GM18517 (cell line): ENCODE data around the gene CDAN1.
"Not testable (repeated sequence)": the region's sequence is repeated elsewhere in the genome, so short reads cannot be mapped to it uniquely, and the experiment has no call there.

ENCODE experiments used
- ATAC-seq: cut with Tn5 transposase; IDR thresholded peaks from one replicate; pipeline ENCODE4 v1.9.1; 2021; ENCODE audit warnings: mild to moderate bottlenecking, moderate library complexity; ENCODE audit not compliant: unreplicated experiment

The CDAN1 gene

GRCh38 chr15:42712584-42712983 lies 24.3 kb downstream of the CDAN1 start:
- no peak for ATAC-seq

- no peak for ATAC-seq
These were observed 25.2 kb downstream of the CDAN1 start for GRCh38 chr15:42711746-42712145.

DNA sequence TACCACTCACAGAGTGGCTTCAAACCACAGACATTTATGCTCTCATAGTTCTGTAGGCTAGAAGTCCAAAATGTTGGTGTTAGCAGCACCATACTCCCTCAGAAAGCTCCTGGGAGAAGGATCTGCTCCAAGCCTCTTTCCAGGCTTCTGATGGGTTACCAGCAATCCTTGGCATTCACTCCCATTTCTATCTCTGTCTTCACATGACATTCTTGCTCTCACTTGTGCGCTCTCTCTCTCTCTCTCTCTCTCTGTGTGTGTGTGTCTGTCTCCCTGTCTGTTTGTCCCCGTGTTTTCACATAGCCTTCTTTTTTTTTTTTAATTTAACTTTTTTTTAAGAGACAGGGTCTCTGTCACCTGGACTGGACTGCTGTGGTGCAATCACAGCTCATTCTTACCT lies 26.3 kb downstream of the CDAN1 start:
- ATAC-seq: no peak

DNA sequence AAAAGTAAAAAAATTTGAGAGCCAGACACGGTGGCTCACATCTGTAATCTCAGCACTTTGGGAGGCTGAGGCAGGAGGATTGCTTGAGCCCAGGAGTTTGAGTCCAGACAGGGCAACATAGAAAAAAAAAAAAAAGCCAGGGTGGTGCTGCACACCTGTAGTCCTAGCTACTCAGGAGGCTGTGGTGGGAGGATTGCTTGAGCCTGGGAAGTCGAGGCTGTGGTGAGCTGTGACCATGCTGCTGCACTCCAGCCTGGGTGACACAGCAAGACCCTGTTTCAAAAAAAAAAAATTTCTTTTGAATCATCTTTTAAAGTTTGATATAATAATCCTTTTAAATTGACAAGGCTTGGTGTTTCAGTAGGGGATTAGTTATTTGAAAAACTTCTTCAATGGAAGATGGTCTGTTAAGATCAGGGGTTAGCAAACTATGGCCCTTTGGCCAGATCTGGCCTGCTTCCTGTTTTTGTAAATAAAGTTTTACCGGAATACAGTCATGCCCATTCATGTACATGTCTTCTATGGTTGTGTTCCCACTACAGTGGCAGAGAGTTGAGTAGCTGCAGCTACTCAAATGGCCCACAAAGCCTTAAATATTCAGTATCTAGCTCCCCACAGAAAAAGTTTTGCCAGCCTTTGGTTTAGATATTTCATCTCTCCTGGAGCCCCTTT lies 28.9 kb downstream of the CDAN1 start:
- no peak for ATAC-seq

DNA sequence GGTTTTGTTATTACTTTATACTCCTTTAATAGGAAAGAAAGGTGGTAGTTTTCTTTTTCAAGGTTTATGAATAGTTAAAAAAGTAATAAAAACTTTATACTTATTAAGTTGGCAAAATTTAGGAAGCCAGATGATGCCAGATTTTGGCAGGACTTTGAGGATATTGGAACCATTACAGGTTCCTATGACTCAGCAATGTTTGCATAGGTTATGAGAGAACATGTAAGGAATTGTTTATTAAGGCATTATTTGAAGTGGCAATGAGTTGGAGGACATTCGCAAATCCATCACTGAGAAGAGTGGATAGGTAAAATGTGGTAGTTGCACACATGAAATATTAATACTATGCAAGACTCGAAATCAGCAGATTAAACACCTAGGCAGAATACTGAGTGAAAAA lies 29.9 kb downstream of the CDAN1 start:
- no peak for ATAC-seq

DNA sequence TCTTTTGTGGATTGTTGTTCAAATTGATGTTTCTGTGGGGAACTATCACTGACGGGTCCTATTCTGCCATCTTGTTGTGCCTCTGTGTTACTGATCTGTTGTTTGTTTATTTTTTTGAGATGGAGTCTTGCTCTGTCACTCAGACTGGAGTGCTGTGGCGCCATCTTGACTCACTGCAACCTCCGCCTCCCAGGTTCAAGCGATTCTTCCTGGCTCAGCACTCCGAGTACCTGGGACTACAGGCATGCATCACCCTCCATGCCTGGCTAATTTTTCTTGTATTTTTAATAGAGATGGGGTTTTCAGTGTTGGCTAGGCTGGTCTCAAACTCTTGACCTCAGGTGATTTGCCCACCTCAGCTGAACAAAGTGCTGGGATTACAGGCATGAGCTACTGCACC lies 31.6 kb downstream of the CDAN1 start:
- ATAC-seq: no peak

DNA sequence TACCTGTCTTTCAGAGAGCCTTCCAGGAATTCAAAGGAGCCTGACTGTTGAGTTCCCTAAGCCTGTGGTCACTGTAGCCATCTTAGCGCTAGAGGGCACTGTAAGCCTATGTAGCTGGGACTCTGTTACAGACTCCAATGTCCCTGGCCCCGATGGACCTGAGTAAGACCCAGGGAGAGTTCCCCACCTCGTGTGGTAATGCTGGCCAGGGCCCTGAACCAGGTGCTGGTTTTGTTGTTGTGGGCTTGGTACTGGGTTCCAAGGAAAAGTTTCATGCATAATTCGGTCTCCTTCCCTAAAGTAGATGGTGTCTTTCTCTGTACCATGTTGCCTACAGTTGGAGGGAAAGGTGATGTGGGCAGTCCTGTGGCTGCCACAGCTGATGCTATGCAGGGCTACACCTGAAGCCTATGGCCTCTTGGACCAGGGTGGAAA lies 32.4 kb downstream of the CDAN1 start:
- no peak for ATAC-seq

DNA sequence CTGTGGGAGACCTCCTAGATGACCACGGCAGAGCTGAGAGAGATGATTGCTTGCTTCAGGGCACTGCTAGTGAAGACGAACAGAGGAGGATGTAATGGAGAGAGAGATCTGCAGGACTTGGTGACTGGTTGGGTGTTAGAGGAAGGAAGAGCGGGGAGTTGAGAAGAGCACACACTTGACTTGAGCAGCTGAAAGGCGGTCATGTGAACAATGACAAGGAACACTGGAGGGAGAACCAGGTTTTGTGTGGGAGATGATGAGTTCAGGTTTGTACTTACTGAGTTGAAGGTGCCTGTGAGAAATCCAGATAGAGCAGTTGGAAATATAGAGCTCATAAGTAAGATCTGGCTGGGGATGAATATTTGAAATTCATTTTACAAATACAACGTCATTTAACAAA lies 40.3 kb downstream of the CDAN1 start:
- no peak for ATAC-seq

DNA sequence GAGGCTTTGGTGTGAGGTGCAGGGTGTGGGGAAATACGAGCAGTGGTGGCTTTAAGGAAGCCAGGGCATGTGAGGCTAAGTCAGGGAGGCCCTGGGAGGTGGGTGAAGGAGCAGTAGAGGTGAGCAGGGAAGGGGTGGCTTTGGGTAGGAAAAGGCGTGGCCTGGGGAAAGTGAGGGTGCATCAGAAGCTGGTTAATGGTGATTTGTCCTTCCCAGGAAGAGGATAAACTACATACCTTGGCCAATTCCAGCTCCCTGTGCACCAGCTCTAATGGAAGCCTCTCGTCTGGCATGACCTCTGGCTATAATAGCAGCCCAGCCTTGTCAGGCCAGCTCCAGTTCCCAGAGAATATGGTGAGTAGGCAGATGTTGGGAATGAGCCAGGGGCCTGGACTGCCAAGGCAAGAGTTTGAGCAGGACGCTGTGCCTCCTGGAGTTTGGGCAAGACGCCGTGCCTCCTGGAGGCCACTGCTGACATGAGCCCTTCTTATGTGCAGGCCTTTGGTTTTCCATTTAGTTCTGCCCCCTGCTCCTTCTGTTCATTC lies 41.3 kb downstream of the CDAN1 start:
- ATAC-seq: no peak

- no peak for ATAC-seq
These were observed 42.5 kb downstream of the CDAN1 start for GRCh38 chr15:42694398-42694797.

- no peak for ATAC-seq
These were observed 43.0 kb downstream of the CDAN1 start for GRCh38 chr15:42693942-42694341.

GRCh38 chr15:42693496-42693895 lies 43.4 kb downstream of the CDAN1 start:
- no peak for ATAC-seq

- ATAC-seq: no peak
These were observed 43.9 kb downstream of the CDAN1 start for GRCh38 chr15:42692997-42693396.

DNA sequence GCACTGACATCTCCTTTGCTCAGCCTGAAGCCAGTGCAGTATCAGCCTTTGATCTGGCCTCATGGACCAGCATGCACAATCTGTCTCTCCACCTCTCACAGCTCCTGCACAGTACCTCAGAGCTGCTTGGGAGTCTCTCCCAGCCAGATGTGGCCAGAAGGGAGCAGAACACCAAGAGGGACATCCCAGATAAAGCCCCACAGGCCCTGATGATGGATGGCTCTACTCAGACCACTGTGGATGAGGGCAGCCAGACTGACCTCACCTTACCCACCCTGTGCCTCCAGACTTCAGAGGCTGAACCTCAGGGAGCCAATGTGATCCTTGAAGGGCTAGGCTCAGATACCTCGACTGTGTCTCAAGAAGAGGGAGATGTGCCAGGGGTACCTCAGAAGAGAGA lies 44.4 kb downstream of the CDAN1 start:
- ATAC-seq: no peak

- ATAC-seq: no peak
These were observed 45.2 kb downstream of the CDAN1 start for GRCh38 chr15:42691770-42692169.

DNA sequence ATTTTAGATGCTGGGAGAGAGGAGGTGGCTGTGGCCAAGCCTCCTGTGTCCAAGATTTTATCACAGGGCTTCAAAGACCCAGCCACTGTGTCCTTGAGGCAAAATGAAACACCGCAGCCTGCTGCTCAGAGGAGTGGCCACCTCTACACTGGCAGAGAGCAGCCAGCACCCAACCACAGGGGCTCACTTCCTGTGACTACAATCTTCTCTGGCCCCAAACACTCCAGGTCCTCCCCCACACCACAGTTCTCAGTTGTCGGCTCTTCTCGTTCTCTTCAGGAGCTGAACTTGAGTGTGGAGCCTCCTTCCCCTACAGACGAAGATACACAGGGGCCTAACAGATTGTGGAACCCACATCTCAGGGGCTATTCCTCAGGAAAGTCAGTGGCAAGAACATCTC lies 45.6 kb downstream of the CDAN1 start:
- ATAC-seq: no peak

GRCh38 chr15:42688301-42688700 lies 48.6 kb downstream of the CDAN1 start:
- no peak for ATAC-seq

DNA sequence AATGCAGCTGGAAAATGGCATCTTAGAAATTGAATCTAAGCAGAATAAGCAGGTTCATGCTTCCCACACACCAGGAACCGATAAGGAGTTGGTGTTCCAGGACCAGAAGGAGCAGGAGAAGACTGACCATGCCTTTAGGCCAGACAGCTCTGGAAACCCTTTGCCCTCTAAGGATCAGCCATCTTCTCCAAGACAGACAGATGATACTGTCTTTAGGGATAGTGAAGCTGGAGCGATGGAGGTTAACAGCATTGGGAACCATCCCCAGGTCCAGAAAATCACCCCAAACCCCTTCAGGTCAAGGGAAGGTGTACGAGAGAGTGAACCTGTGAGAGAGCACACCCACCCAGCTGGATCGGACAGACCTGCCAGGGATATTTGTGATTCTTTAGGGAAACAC lies 49.2 kb downstream of the CDAN1 start:
- no peak for ATAC-seq

- ATAC-seq: no peak
These were observed 50.6 kb downstream of the CDAN1 start for GRCh38 chr15:42686281-42686680.

GRCh38 chr15:42681119-42681518 lies 55.8 kb downstream of the CDAN1 start:
- no peak for ATAC-seq

- ATAC-seq: not testable (repeated sequence)
These were observed 56.8 kb downstream of the CDAN1 start for GRCh38 chr15:42680142-42680482.

GRCh38 chr15:42679285-42680141 lies 57.4 kb downstream of the CDAN1 start:
- ATAC-seq: no peak
